ENCODE results near the gene GOLGA3.
"Not testable (repeated sequence)": the region's sequence is repeated elsewhere in the genome, so short reads cannot be mapped to it uniquely, and the experiment has no call there.

Gene GOLGA3

DNA sequence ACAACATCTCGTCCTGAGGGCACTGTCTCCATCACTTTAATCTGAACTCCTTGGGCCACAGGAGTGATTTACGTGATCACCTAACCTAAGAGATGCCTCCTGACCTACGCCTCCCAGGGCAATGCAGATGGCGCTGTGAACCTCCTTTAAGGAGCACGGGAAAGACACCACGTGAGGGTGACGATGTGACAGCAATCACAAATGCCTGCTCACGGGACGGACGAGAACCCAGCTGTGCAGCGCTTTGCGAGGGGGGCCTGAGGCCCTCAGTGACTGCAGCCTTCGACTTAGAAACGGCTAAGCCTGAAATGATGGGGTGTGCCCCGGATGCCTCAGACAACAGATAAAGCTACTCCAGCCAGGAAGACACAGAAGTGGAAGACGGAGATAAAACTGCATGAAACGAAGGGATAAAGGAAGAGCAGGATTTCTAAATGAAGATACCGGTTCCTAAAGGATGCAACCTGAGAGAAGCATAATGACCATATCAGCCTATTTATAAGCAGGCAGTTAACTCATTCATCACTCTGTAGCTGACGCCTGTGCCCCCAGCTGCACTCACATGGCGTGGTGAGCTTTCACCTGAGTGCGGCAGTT is 13.9 kb upstream of the GOLGA3 start:
- no peak for FAIRE-seq

DNA sequence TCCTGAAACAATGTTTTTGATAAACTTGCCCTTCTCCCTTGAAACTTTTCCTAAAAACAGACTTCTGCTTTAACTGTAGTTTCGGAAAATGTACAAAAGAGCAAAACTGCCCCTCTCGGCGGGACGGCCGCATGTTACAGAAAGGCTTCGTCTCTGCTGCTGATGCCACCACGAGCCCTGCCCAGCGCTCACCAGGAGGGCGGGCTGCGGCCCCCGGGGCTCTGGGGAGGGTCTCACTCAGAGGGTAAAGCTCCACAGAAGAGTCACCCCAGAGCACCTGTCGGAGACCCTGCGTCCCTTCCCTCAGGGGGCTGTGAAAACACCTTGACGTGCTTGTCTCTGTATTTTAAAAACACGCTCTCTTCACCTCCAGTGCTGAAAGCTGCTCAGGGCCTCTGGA is 12.5 kb upstream of the GOLGA3 start:
- FAIRE-seq, result no peak

DNA sequence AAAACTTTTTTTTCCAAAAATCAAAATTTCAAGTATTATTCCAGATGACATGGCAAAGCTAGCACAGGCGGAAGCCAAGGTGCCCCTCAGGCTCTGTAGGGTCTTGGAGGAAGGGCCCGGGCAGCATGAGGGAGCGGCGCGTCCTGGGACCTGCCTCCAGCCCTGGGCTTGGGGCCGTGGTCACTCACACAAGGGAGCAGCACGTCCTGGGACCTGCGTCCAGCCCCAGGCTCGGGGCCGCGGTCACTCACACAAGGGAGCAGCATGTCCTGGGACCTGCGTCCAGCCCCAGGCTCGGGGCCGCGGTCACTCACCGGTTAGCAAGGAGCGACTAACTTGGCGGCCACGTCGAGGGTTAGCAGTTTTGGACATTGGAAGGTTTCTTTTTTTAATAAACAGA is 11.9 kb upstream of the GOLGA3 start:
- no peak for FAIRE-seq

DNA sequence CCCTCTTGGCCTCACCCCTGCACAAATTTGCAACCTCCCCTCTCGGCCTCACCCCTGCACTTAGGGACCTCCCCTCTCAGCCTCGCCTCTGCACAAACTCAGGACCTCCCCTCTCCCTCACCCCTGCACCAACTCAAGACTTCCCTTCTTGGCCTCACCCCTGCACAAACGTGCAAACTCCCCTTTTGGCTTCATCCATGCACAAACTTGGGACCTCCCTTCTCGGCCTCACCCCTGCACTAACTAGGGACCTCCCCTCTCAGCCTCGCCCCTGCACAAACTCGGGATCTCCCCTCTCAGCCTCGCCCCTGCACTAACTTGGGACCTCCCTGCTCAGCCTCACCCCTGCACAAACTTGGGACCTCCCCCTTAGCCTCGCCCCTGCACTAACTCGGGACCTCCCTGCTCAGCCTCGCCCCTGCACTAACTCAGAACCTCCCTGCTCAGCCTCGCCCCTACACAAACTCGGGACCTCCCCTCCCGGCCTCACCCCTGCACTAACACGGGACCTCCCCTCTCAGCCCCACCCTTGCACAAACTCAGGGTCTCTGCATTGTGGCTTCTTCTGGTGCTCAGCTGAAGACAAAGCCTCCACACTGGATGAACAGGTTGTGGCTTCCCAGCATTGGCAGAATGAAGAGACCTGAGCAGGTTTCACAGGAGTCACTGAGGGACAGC is 11.0 kb upstream of the GOLGA3 start:
- FAIRE-seq, result no peak

DNA sequence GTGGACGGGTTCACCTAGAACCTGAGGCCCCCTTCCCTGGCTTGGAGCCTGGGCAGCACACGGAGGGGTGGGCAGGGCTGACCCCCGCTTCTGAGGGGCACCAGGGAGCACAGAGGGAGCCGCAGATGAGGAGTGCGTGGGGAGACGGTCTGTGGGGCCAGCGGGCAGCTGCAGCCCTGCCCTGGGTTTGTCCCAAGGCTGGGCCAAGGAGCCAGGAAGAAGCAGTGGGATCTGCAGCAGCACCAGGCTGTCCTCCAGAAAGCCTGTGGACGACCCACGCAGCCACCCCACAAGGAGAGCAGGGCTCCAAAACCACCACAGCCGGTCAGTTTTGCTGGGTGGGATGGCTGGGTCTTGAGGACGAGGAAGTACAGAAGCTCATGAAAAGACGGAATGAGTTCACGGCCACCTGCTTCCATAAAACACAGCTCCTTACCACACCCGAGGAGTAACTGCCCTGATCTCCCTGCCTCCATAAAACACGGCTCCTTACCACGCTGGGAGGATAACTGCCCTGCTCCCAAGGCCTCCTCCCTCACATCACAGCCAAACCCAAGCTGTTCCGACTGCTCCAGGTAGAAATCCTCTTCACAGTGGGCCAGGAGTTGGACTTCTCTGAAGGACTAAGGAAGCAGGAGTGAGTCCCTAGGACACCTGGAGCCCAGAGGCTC is 9.9 kb upstream of the GOLGA3 start:
- no peak for FAIRE-seq

DNA sequence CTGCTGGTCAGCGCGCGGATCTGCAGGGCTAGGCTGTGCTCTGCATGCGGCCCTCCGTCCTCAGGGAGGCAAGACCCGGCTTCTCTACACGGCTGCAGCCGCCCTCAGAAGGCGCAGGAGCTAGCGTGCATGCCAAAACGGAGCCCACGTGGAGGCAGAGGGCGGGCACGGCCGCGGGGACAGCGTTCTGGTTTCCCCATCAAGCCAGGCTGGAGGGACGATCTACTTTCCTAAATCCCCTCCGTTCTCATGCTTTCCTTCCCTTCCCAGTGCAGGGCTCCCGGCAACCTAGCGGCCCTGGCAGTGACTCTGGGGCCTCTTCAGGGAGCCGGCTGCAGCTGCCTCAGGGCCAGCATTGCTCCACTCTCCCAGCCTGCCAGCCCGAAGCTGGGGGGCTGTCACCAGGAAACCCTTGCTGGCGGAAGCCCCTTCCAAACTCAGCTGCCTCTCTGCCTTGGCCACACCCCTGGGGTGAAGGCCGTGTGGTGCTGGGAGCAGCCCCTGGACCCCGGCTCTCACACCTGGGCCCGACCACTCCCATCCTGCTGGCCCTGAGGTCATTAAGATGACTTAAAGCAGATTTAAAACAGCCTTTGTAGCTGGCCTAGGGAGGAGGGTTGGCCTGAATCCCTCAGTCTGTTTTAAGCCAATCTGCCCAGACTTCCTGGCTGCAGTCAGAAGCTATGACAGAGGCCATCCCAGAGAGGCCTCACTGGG is 9.2 kb upstream of the GOLGA3 start:
- no peak for FAIRE-seq

DNA sequence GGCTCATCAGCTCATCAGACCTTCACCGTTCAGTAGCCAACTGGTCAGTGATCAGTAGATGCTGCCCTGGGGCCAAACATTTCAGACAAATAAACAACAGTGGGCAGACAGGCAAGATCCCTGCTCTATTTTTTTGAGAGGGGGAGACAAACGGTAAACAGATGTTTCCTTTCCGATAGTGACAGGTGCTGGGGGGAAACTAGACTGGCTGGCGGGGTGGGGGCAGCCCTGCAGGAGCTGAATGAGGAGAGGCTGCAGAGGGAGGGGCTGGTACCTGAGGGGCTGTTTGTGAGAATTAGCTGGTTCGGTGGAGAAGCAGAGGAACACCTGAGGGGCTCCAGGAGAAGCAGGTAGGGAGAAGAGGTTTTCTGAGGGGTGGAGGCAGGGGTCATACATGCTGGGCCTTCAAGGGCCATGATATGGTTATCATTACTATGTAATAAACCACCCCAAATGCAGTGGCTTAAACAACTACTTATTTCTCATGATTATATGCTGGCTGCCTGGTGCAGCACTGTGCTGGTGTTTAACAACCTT is 8.2 kb upstream of the GOLGA3 start:
- no peak for FAIRE-seq

DNA sequence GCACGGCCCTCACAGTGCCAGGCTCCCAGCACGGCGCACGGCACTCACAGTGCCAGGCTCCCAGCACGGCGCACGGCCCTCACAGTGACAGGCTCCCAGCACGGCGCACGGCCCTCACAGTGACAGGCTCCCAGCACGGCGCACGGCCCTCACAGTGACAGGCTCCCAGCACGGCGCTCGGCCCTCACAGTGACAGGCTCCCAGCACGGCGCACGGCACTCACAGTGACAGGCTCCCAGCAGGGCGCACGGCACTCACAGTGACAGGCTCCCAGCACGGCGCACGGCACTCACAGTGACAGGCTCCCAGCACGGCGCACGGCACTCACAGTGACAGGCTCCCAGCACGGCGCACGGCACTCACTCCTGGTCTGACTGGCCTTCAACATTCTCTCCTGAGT is 7.6 kb upstream of the GOLGA3 start:
- FAIRE-seq, result not testable (repeated sequence)

DNA sequence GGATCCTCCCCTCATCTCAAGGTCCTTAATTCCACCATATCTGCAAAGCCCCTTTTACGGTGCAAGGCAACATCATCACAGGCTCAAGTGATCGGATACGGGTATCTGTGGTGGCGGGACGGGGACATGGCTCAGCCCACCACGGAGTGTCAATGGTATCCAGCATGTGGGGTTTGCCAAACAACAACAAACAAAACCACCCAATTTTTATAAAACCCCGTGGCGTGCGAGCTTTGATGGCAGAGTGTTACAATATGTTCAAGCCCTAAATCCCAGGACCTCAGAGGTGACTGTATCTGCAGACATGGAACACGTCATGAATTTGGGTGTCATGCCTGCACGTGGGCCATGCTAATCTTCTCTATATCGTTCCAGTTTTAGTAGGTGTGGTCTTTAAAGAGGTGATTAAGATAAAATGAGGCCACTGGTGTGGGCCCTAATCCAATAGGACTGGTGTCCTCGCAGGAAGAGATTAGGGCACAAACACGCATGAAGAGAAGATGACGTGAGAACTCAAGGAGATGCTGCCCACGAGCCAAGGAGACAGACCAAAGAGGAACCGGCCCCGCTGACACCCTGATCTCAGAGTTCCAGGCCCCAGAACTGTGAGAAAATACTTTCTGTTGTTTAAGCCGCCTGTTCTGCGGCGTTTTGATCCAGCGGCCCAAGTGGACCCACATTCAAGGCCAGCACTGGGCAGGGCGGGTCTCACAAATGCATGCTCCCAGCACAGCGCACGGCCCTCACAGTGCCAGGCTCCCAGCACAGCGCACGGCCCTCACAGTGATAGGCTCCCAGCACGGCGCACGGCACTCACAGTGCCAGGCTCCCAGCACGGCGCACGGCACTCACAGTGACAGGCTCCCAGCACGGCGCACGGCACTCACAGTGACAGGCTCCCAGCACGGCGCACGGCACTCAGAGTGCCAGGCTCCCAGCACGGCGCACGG is 6.7 kb upstream of the GOLGA3 start:
- no peak for FAIRE-seq

DNA sequence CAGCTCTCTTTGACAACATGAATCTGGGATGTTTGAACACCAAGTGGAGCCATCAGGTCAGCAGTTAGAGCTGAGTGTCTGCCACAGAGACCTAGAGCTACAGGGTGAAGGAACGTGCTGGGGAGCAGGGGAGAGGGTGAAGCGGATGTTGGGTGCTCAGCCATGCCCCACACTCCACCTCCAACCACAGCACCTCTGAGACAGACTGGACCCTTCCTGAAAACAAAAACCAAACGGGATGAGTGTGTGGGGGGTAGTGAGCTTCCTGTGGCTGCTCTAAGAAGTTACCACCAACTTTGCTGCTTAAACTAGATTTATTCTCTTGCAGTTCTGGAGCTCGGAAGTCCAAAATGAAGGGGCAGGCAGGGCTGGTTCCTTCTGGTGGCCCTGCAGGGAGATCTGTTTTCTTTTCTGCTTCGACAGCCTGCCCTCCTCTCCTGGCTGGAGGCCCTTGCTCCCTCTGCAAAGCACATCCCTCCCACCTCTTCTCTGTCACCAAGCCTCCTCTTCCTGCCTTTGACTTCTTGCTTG is 5.6 kb upstream of the GOLGA3 start:
- no peak for FAIRE-seq

DNA sequence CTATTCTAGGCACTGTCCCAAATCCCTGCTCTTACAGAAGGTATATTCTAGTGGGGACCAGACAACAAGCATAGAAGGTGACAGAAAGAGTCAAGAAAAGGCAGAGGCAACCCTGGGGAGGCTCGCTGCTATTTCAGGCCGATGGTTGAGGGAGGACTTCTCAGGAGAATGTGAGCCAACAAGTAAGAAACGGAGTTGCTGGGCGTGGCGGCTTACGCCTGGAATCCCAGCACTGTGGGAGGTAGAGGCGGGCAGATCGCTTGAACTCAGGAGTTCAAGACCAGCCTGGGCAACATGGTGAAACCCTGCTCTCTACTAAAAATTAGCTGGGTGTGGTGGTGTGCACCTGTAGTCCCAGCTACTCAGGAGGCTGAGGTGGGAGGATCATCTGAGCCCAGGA is 4.7 kb upstream of the GOLGA3 start:
- no peak for FAIRE-seq

DNA sequence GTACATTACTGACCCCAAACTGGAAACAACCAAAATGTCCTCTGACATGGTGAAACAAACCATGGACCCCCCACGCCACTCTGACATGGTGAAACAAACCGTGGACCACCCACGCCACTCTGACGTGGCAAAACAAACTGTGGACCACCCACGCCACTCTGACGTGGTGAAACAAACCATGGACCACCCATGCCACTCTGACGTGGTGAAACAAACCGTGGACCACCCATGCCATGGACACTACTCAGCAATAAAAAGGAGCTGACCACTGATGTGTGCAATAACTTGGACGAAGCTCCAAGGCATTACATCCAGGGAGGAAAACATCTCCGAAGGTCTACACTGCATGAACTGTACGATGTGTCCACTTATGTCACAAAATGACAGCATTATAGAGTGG is 3.1 kb upstream of the GOLGA3 start:
- no peak for FAIRE-seq

DNA sequence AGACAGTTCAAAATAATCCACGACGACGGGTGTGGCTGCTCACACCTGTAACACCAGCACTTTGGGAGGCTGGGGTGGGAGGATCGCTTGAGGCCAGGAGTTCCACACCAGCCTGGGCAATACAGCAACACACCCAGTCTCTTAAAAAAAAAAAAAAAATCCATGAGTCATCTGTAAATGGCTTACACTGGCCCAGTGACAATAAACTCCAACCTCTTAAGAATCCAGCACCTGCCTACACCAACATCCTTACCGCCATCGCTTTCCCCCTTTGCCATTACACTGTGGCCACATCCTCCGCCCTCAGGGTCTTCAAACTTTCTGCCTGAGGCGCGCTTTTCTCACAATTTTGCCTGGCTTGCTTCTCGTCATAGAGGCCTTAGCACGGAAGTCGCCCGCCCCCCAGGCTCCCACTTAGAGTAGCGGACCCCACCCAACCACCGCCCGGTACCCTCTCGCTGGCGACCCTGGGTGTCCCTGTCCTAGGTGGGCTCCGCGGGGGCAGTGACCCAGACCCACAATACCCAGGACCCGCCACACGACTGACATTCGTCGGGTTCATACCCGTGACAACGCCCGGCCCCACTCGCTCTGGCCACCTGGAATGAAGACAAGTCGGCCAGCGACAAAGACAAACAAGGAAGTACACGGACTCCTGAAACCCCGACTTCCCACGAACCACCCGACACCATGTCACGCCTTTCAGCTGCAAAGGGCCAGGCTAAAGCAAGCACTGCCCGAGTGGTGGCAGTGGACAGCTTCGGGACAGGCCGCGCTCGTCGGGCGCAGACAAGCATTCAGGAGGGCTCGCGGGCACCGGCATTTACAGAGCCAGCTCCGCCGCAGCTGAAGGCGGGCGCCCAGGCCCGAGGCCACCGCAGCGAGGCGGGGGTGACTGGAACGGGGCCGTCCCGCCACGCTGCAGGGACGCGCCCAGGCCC is 636 bp downstream of the GOLGA3 start:
- no peak for FAIRE-seq

DNA sequence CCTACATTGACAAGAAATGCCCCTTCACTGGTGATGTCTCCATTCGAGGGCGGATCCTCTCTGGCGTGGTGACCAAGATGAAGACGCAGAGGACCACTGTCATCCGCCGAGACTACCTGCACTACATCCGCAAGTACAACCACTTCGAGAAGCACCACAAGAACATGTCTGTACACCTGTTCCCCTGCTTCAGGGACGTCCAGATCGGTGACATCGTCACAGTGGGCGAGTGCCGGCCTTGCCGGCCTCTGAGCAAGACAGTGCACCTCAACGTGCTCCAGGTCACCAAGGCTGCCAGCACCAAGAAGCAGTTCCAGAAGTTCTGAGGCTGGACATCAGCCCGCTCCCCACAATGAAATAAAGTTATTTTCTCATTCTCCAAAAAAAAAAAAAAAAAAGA is 2.8 kb downstream of the GOLGA3 start:
- FAIRE-seq, result no peak

DNA sequence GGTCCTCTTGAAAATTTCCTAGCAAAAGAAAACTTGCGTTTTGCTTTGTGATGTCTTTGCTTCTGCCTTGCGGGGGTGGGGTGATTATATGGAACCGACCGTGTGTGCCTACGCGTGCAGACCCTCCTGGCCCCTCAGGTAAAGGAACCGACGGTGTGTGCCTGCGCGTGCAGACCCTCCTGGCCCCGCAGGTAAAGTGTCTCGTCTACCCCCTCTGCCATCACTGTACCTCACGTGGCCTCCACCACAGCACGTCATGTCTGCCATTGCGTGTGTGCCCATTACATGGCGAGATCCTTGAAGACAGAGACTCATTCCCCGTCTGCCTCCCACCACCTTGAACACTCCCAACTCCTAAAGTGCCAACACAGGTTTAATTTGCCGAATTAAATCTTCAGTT is 3.6 kb downstream of the GOLGA3 start:
- no peak for FAIRE-seq

DNA sequence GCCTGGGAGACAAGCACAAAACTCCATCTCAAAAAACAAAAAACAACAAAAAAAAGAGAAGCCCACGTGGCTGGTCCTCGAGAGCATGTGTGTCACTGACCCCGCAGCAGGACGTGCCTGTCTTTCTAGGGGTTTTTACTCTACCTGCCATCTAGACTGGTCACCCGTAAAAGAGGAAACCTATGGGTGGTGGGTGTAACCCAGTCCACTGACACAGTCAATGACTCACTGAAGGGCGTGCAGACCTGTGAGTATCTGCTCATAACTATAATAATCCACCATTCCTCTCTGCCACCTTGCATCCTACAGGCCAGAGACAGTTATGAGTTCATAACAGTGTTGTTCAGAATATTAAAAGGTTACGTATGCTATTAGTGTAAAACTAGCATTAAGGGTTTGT is 4.6 kb downstream of the GOLGA3 start:
- no peak for FAIRE-seq

DNA sequence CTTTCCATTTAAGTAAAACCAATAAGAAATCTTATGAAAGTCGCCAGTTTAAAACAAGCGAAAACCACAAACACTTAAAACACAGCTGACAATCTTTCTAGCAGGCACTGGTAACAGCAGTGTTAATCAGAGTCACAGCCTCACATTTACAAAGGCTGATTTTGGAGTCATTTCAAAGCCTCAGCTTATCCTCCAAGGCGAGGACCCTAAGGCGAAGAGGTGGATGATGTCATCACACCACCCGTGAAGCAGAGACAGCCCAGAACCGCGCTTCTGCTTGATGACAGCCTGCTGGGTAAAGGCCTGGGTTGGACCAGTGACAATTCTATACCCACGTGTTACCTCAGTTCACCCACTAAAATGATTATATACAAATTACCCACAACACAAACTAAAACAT is 10.1 kb downstream of the GOLGA3 start:
- FAIRE-seq, result no peak

DNA sequence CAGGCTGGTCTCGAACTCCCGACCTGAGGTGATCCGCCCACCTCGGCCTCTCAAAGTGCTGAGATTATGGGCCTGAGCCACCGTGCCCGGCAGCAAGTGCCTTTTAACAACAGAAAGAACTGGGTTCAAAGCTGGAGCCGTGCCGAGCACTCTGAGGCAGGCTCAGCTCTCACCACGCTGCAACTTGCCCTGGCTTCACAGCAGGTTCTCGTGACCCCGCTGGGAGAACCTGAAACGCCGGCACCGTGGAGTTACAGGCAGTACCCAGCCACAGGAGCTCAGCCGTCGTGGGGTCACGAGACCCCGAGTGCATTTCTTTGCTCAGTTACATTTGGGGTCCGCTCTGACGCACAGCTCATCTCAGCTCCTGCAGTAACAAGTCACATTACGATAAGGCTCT is 14.4 kb downstream of the GOLGA3 start:
- FAIRE-seq, result no peak

DNA sequence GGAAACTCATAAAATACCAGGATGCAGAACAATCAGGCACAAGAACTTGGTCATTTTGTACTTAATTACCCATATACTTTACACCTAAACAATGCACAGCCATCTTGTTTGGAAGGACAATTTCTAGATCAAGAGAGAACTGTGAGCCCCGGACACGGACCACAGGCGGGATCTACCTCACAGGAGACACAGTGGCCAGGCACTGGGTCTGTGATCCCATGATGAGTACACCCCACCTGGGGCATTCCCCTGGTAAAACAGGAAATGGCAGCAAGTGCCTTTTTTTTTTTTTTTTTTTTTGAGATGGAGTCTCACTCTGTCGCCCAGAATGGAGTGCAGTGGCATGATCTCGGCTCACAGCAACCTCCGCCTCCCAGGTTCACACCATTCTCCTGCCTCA is 15.2 kb downstream of the GOLGA3 start:
- no peak for FAIRE-seq

DNA sequence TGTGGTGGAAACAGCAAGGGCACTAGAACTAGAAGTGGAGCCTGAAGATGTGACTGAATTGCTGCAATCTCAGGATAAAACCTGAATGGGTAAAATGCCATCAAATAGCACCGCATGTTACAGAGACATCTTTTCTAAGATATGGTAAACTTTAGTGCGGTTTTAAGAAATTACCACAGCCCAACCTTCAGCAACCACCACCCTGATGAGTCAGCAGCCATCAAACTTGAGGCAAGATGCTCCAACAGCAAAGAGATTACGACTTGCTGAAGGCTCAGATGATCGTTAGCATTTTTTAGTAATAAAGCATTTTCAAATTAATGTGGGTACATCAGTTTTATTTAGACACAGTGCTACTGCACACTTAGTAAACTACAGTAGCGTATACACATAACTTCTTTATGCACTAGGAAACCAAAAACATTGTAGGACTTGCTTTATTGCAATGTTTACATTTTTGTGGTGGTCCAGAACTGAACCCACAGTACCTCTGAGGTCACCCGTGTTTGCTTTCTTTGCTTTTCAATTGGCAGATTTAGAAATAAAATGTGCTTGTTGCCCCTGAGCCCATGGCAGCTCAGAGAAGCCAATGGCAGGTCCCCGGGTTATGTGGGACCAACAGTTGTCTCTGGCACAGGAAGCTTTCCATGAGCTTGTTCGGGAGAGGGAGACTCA is 15.9 kb downstream of the GOLGA3 start:
- no peak for FAIRE-seq

Data from G401.6 (cell line).